Measurements from ENCODE around the gene SEMA4F.

Gene SEMA4F

GRCh38 chr2:74668087-74668486, 14.0 kb downstream of the SEMA4F start:
- no peak for DNase-seq (ENCODE audit: low spot score)

DNA sequence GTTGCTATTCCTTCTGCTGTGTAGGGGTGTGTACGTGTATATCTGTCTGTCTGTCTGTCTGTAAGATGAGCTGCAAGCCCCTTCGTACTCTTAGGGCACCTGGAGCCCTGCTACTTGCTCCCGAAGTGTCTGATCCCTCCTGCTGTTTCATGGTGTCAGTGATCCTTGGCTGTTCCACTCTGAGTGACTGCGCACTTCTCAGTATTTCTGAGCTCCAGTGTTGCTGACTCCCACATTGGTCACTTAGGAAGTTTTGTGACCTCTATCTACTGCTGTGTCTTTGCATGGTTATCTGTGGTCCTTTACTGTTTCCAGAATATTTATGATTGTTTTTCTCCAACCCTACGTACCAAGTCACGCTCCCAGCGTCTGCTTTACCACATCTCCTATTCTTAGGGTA, 16.2 kb downstream of the SEMA4F start:
- DNase-seq (ENCODE audit: low spot score), result no peak

DNA sequence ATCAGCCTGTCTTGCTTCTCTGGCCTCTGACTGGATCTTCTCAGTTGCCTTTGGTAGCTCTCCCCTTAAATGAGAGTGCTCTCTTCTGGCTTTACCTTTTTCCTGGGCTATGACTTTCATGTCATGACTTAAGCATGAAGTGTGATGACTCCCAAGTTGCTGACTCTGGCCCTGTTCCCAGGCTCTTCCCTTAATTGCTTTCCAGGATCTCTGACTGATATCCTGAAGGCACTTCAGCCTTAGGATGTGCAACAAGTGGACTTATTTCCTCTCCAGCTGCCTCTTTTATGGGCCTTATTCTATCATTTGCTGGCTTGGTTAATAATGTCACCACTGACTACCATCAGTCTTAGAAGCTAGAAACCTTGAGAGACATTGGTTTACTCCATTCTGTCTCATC, 17.4 kb downstream of the SEMA4F start:
- DNase-seq (ENCODE audit: low spot score), result no peak

GRCh38 chr2:74673826-74674528, 19.9 kb downstream of the SEMA4F start:
- DNase-seq (ENCODE audit: low spot score), result no peak

- no peak for DNase-seq (ENCODE audit: low spot score)
These were observed 21.0 kb downstream of the SEMA4F start for GRCh38 chr2:74675090-74675489.

- DNase-seq (ENCODE audit: low spot score), result no peak
These were observed 22.3 kb downstream of the SEMA4F start for GRCh38 chr2:74676331-74676730.

- DNase-seq (ENCODE audit: low spot score), result no peak
These were observed 25.6 kb downstream of the SEMA4F start for GRCh38 chr2:74679615-74680014.

- no peak for DNase-seq (ENCODE audit: low spot score)
These were observed 28.5 kb downstream of the SEMA4F start for GRCh38 chr2:74682501-74682900.

DNA sequence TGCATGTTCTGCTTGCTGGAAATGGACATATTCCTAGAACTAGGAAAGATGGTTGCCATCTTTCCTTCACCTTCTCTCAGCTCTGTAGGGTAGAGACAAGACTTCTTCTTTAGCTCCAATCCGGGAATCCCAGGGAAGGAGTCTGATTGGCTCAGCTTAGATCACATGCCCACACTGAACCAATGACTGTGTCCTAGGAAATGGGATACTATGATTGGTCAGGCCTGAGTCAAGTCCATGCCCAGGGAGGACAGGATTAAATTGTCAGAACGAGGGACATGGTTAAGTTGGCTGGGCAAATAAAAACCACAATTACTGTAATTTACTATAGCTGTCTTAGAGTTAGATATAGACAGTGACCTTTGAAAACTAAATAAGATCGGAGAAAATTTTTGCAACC, 31.4 kb downstream of the SEMA4F start:
- DNase-seq (ENCODE audit: low spot score), result no peak

- no peak for DNase-seq (ENCODE audit: low spot score)
These were observed 34.8 kb downstream of the SEMA4F start for GRCh38 chr2:74688881-74689280.

DNA sequence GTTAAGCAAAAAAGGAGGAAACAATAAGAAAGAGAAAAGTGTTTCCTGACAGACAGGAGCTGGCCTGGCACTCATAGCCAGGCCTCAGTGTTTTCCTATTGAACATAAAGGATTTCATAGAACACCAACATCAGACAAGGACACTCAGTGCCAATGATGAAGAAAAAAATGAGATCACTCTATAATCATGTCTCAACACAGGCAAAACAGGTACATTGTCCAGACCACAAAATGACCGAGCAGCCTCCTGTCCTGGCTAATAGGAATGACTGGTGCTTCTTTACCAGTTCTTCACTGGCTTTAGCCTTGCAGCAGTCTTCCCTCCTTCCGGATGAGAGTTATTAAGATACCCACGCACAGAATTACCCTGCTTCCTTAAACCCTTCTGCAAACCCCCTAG, 35.6 kb downstream of the SEMA4F start:
- no peak for DNase-seq (ENCODE audit: low spot score)

DNA sequence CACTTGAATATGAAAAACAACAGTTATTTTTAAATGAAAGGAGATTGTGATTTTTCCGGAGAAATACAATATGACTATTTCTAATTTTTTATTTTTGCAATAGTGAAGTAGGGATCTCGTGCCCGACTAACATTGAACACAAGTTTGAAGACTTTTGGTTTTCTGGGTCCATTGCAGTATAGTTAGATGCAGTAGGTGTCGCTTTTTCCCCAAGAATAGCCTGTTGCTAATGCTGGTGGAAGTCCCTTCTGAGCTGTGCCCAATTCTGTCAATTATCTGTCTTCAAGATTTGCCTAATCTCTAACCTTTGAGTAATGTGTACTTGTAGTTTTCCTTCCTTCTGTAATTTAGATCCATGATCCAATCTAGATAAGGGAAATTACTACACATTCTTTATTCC, 36.5 kb downstream of the SEMA4F start:
- DNase-seq (ENCODE audit: low spot score), result peak; percentile 43

- no peak for DNase-seq (ENCODE audit: low spot score)
These were observed 37.9 kb downstream of the SEMA4F start for GRCh38 chr2:74691929-74692328.

GRCh38 chr2:74693213-74693612, 39.2 kb downstream of the SEMA4F start:
- no peak for DNase-seq (ENCODE audit: low spot score)

DNA sequence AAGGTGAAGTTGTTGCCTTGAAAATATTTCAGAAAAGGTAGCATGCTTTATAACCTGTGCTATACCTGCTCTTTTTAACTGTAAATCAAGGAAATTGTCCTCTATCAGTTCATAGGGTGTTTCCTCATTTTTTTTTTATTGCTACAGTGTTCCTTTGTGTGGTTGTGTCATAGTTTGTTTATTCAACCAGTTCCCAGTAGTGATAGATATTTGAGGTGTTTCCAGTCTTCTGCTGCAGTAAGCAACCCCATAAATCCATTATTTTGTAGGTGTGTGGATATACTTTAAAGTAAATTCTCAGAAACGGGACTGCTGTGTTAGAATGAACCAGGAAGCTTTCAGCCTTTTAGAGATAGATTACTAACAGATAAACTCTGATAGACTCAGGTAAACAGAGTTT, 39.6 kb downstream of the SEMA4F start:
- DNase-seq (ENCODE audit: low spot score), result no peak

- no peak for DNase-seq (ENCODE audit: low spot score)
These were observed 40.2 kb downstream of the SEMA4F start for GRCh38 chr2:74694281-74694680.

DNA sequence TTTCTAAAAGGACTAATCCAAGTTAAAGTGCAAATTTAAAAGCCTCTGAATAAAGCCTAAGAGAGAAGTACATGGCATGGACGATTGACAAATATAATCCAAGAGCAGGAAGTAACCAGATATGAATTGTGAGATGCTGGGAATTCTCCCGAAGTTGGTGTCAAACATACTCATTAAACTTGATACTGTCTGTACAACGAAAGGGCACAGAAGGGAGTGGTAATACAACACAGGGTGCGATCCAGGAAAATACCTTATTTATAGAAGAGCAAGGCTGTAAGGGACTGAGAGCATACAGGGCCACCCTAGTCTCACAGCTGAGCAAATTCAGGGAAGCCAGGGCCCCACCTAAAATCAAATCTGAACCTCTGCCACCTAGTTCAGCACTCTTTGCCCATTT, 41.6 kb downstream of the SEMA4F start:
- DNase-seq (ENCODE audit: low spot score), result no peak

- no peak for DNase-seq (ENCODE audit: low spot score)
These were observed 42.8 kb downstream of the SEMA4F start for GRCh38 chr2:74696829-74697228.

GRCh38 chr2:74700643-74701372, 46.8 kb downstream of the SEMA4F start:
- no peak for DNase-seq (ENCODE audit: low spot score)

- DNase-seq (ENCODE audit: low spot score), result no peak
These were observed 48.1 kb downstream of the SEMA4F start for GRCh38 chr2:74702001-74702715.

- no peak for DNase-seq (ENCODE audit: low spot score)
These were observed 49.3 kb downstream of the SEMA4F start for GRCh38 chr2:74703373-74703772.

GRCh38 chr2:74704216-74704615, 50.2 kb downstream of the SEMA4F start:
- no peak for DNase-seq (ENCODE audit: low spot score)

DNA sequence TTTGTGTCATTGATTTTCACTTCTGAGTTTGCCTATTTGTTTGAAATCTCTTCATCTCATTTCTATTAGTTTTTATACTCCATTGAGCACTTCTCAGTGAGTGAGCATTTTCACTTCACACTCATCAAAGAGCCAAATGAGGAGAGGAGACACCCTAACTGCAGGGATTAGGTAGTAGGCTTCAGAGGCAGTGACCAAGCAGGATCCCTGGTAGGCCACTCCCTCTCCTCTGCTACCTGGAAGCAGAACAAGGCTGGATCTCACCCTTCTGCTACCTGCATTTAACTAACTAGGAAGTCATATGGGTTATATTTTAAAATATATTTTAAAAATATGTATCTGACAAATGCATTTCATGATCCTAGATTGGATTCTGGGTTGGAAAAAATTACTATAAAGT, 52.7 kb downstream of the SEMA4F start:
- no peak for DNase-seq (ENCODE audit: low spot score)

All from CD4-positive, alpha-beta T cell treated with Interleukin-2 at 100 ng/mL for 4 hours (primary cell).